ENCODE measurements around the gene CFAP61.

CFAP61 gene

DNA sequence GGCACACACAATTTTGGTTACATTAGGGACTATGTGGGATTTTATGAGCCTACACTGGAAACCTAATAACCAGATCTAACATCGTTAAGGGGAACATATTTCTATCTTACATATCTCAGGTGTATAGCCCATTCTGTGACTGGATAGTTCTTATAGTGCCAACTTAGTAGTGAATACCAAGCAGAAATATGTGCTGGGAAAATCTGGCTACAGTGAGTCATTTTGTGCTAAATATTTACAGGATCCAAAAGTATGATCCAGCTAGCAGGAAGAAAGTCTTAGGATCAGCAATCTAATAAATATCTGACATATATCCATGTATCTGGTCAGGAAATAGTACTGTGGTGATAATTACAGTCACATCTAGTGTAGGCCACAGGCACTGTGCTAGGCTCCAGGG lies 221.0 kb downstream of the CFAP61 start:
- H3K27ac Mint-ChIP-seq = no peak overlapping the region
- H3K4me1 Mint-ChIP-seq = no peaks in the 10 kb centered on the region
- CTCF ChIA-PET = no interaction called here
- no peak for DNase-seq
- H3K36me3 Mint-ChIP-seq = no peaks in the 10 kb centered on the region
- H3K4me3 Mint-ChIP-seq = no peak overlapping the region
- H3K9me3 Mint-ChIP-seq = no peaks in the 10 kb centered on the region
- peaks cover 25% of the 10 kb centered on the region for H3K27me3 Mint-ChIP-seq

- Mint-ChIP-seq H3K9me3 (no peaks in the 10 kb centered on the region), H3K36me3 (no peaks in the 10 kb centered on the region), H3K27me3 (peaks cover 29% of the 10 kb centered on the region), H3K4me1 (no peaks in the 10 kb centered on the region), H3K27ac (no peak overlapping the region), H3K4me3 (no peak overlapping the region)
- CTCF ChIA-PET = no interaction called here
- DNase-seq = no peak
These were observed 222.5 kb downstream of the CFAP61 start for GRCh38 chr20:20274821-20275220.

DNA sequence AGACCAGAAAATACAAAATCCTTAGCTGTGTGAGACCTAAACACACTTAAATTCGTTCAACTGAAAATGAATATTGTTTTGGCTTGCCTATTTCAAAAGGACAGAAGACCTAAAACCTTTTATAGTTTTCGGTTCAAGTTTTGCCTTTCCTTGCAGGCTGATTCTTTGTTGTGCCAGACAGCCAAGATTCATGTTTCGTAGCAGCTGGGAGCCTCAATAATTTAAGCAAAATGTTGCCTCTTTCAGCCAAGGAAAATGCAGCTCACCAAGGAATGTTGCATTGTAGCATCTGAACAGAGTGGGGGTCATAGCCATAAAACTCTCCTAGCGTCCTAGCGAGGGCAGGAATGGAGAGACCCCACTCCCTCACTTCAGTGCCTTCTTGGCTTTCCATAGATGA lies 223.3 kb downstream of the CFAP61 start:
- Mint-ChIP-seq H3K4me3 (no peak overlapping the region), H3K9me3 (no peaks in the 10 kb centered on the region), H3K4me1 (no peaks in the 10 kb centered on the region), H3K27ac (no peak overlapping the region), H3K27me3 (peaks cover 29% of the 10 kb centered on the region), H3K36me3 (no peaks in the 10 kb centered on the region)
- CTCF ChIA-PET = no interaction called here
- DNase-seq = no peak

GRCh38 chr20:20276811-20277530 lies 224.6 kb downstream of the CFAP61 start:
- CTCF ChIA-PET = no interaction called here
- H3K4me1 Mint-ChIP-seq = no peaks in the 10 kb centered on the region
- peaks cover 25% of the 10 kb centered on the region for H3K27me3 Mint-ChIP-seq
- no peak for DNase-seq
- no peaks in the 10 kb centered on the region for H3K9me3 Mint-ChIP-seq
- no peak overlapping the region for H3K4me3 Mint-ChIP-seq
- H3K27ac Mint-ChIP-seq = no peak overlapping the region
- H3K36me3 Mint-ChIP-seq = no peaks in the 10 kb centered on the region

DNA sequence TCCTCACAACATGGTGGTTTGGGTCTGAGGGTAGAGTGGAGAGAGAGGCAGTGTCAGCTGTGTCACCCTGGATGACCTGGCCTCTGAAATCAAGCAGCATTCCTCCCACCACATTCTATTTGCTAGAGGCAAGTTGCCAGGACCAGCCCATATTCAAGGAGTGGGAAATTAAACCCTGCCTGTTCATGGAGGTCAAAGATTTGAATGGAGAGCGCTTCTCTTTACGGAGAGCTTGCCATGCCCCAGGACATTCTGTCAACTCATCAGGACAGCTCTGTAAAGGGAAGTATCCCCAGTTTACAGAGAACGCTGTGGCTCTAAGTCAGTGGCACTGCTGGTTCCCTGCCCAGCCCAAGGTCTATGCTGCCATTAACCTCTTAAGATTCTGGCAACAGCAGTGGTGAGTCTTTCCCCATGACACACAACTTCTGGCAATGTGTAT lies 225.6 kb downstream of the CFAP61 start:
- CTCF ChIA-PET = no interaction called here
- no peaks in the 10 kb centered on the region for H3K36me3 Mint-ChIP-seq
- no peak overlapping the region for H3K27ac Mint-ChIP-seq
- H3K9me3 Mint-ChIP-seq = no peaks in the 10 kb centered on the region
- H3K27me3 Mint-ChIP-seq = peaks cover 19% of the 10 kb centered on the region
- H3K4me1 Mint-ChIP-seq = no peaks in the 10 kb centered on the region
- no peak overlapping the region for H3K4me3 Mint-ChIP-seq
- DNase-seq = no peak

GRCh38 chr20:20286061-20286460 lies 233.7 kb downstream of the CFAP61 start:
- CTCF ChIA-PET = no interaction called here
- Mint-ChIP-seq H3K9me3 (no peaks in the 10 kb centered on the region), H3K36me3 (no peaks in the 10 kb centered on the region)

GRCh38 chr20:20289331-20289730 lies 237.0 kb downstream of the CFAP61 start:
- CTCF ChIA-PET = no interaction called here

More at GRCh38 chr20:20286061-20286460, 233.7 kb downstream of the CFAP61 start:
- no peak for DNase-seq
- Mint-ChIP-seq H3K27me3 (peaks cover 6% of the 10 kb centered on the region), H3K4me3 (no peak overlapping the region), H3K27ac (no peak overlapping the region), H3K4me1 (no peaks in the 10 kb centered on the region)

DNA sequence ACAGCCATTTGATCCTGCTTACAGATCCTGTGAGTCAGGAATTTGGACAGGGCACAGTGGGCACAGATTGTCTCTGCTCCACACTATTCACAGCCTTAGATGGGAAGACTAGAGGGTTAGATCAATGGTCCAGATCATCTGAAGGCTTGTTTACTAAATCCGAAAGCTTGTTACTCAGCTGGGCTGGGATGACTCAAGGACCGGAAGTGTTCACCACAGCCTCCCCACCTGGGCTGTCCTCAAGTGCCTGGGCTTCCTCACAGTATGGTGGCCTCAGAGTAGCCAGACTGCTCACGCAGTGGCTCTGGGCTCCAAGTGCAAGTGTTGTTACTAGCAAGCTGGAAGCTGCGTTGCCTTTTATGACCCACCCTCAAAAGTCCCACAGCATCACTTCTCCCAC lies 240.1 kb downstream of the CFAP61 start:
- DNase-seq = no peak
- Mint-ChIP-seq H3K4me1 (no peaks in the 10 kb centered on the region), H3K27me3 (no peaks in the 10 kb centered on the region), H3K36me3 (no peaks in the 10 kb centered on the region), H3K27ac (no peak overlapping the region), H3K4me3 (no peak overlapping the region), H3K9me3 (no peaks in the 10 kb centered on the region)
- CTCF ChIA-PET = no interaction called here

More at GRCh38 chr20:20289331-20289730, 237.0 kb downstream of the CFAP61 start:
- H3K27me3 Mint-ChIP-seq = peaks cover 6% of the 10 kb centered on the region
- no peak overlapping the region for H3K27ac Mint-ChIP-seq
- H3K4me1 Mint-ChIP-seq = no peaks in the 10 kb centered on the region
- H3K36me3 Mint-ChIP-seq = no peaks in the 10 kb centered on the region
- H3K9me3 Mint-ChIP-seq = no peaks in the 10 kb centered on the region
- no peak for DNase-seq
- H3K4me3 Mint-ChIP-seq = no peak overlapping the region

DNA sequence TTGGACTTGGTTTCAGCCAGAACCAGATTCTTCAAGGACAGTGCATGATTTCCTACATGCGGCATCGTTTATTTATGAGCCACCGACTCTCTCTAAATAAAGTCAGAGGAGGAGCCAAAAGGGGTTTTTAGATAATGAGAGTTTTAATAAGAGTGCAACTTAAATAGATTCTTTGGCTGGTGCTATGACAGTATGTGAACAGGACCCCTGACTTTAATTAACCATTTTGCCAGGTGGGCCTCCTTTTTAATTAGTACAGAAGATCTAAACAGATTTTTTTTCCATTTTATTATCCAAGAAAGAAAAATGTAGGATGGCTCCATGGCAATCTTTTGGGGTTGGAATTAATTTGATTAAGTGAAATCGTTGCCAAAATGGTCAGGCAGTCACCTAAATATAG lies 240.8 kb downstream of the CFAP61 start:
- H3K9me3 Mint-ChIP-seq = no peaks in the 10 kb centered on the region
- DNase-seq = no peak
- CTCF ChIA-PET = no interaction called here
- H3K27me3 Mint-ChIP-seq = no peaks in the 10 kb centered on the region
- no peak overlapping the region for H3K4me3 Mint-ChIP-seq
- H3K36me3 Mint-ChIP-seq = no peaks in the 10 kb centered on the region
- no peaks in the 10 kb centered on the region for H3K4me1 Mint-ChIP-seq
- no peak overlapping the region for H3K27ac Mint-ChIP-seq

GRCh38 chr20:20293691-20294385 lies 241.5 kb downstream of the CFAP61 start:
- H3K27ac Mint-ChIP-seq = no peak overlapping the region
- H3K27me3 Mint-ChIP-seq = peaks cover 4% of the 10 kb centered on the region
- DNase-seq = no peak
- no peaks in the 10 kb centered on the region for H3K9me3 Mint-ChIP-seq
- H3K36me3 Mint-ChIP-seq = no peaks in the 10 kb centered on the region
- H3K4me3 Mint-ChIP-seq = no peak overlapping the region
- H3K4me1 Mint-ChIP-seq = no peaks in the 10 kb centered on the region
- CTCF ChIA-PET = no interaction called here

DNA sequence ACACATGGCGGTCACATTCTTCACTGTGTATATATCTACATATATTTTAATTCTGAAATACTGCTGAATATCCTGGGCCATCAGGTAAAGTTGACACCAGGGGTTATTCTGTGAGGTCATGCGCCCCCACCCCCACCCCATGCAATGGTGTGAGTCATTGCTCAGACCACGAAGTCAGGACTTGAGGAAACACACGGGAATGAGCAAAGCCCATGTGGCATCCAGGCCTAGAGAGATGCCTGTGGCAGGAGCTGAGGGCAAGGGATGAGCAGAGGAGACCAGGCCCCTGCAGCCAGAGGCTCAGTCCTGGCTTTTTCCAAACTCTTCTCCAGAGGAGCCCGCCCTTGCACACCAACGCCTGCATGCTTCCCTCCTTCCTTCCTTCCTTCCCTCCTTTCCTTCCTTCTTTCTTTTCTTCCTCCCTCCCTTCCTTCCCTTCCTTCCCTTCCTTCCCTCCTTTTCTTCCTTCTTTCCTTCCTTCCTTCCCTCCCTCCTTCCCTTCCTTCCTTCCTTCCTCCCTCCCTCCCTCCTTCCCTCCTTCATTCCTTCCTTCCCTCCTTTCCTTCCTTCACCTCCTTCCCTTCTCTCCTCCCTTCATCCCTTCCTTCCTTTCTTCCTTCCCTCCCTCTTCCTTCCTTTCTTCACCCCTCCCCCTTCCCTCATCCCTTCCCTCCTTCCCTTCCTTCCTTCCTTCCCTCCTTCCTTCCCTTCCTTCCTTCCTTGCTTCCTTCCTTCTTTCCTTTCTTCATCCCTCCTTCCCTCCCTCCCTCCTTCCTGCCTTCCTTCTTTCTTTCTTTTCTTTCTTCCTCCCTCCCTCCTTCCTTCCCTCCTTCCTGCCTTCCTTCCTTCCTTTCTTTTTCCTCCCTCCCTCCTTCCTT lies 243.5 kb downstream of the CFAP61 start:
- CTCF ChIA-PET = no interaction called here
- Mint-ChIP-seq H3K27me3 (peaks cover 4% of the 10 kb centered on the region), H3K36me3 (no peaks in the 10 kb centered on the region), H3K27ac (no peak overlapping the region), H3K9me3 (no peaks in the 10 kb centered on the region), H3K4me1 (no peaks in the 10 kb centered on the region), H3K4me3 (no peak overlapping the region)
- no peak for DNase-seq

- H3K4me1 Mint-ChIP-seq = no peaks in the 10 kb centered on the region
- no peak overlapping the region for H3K4me3 Mint-ChIP-seq
- CTCF ChIA-PET = no interaction called here
- peaks cover 4% of the 10 kb centered on the region for H3K27me3 Mint-ChIP-seq
- no peaks in the 10 kb centered on the region for H3K9me3 Mint-ChIP-seq
- no peak for DNase-seq
- no peaks in the 10 kb centered on the region for H3K36me3 Mint-ChIP-seq
- H3K27ac Mint-ChIP-seq = no peak overlapping the region
These were observed 244.8 kb downstream of the CFAP61 start for GRCh38 chr20:20297181-20297580.

GRCh38 chr20:20297752-20298151 lies 245.4 kb downstream of the CFAP61 start:
- H3K4me3 Mint-ChIP-seq = no peak overlapping the region

GRCh38 chr20:20299904-20300303 lies 247.6 kb downstream of the CFAP61 start:
- Mint-ChIP-seq H3K27me3 (peaks cover 4% of the 10 kb centered on the region), H3K4me1 (no peaks in the 10 kb centered on the region), H3K36me3 (no peaks in the 10 kb centered on the region), H3K9me3 (no peaks in the 10 kb centered on the region), H3K4me3 (no peak overlapping the region), H3K27ac (no peak overlapping the region)
- DNase-seq = no peak
- CTCF ChIA-PET = interaction anchor here (0.7 kb wide), 1 partner anchor 25 kb away, joined by 3 read pairs; no protein-coding TSS in a partner anchor

More at GRCh38 chr20:20297752-20298151, 245.4 kb downstream of the CFAP61 start:
- Mint-ChIP-seq H3K36me3 (no peaks in the 10 kb centered on the region), H3K4me1 (no peaks in the 10 kb centered on the region), H3K27me3 (peaks cover 4% of the 10 kb centered on the region), H3K27ac (no peak overlapping the region), H3K9me3 (no peaks in the 10 kb centered on the region)
- CTCF ChIA-PET = no interaction called here
- no peak for DNase-seq

Measured in activated naive CD4-positive, alpha-beta T cell treated with anti-CD3 and anti-CD28 coated beads, Interleukin-2, amount 10 ng/mL, durations not matched to agents 7 days and 5 days (primary cell).